Panc1 (cell line): ENCODE measurements around the gene CBX8. TPM values are rescaled to one million over a fixed set of nuclear protein-coding genes. Genes with fewer than 3 reads are reported as not detected.

Source experiments
- ATAC-seq: fragments of 200-7000 bp; cut with Tn5 transposase; 2 replicates; pipeline ENCODE4 v1.9.1; 2020; ENCODE audit warnings: mild to moderate bottlenecking, moderate library complexity
- BruUV-seq: library from RNA; stranded (reverse); fragments of 400-500 nt; replicated peaks from 2 replicates; lab custom pipeline; 2021; lab: Mats Ljungman, UMichigan
- CTCF ChIA-PET: fragments of 300-600 bp; sonication (Branson Sonifier 250); formaldehyde crosslinking; loops from one replicate; lab custom pipeline; 2022; ENCODE audit warnings: antibody characterized with exemption; lab: Charles Lee
- POLR2A ChIA-PET: fragments of 300-600 bp; sonication (Branson Sonifier 250); formaldehyde crosslinking; loops from one replicate; lab custom pipeline; 2022; ENCODE audit warnings: antibody characterized with exemption; lab: Charles Lee
- DNase-seq: peaks from one replicate; pipeline ENCODE4 v3.0.0-alpha.2; 2010; ENCODE audit warnings: low read depth, low spot score
- H3K27ac ChIP-seq: 2 replicates; pipeline ENCODE4 v1.5.1; 2011; ENCODE audit warnings: mild to moderate bottlenecking, low read length, inconsistent platforms
- H3K27me3 ChIP-seq: fragments of 200-500 bp; sonication (Bioruptor generic); 2 replicates; pipeline ENCODE4 v1.6.0; 2014; ENCODE audit warnings: low read length, inconsistent platforms; ENCODE audit not compliant: control insufficient read depth, insufficient read depth
- H3K36me3 ChIP-seq: fragments of 200-500 bp; sonication (Bioruptor generic); 2 replicates; pipeline ENCODE4 v1.5.1; 2014; ENCODE audit warnings: inconsistent platforms, mild to moderate bottlenecking, low read length, moderate library complexity; ENCODE audit not compliant: control insufficient read depth, insufficient read depth
- H3K4me1 ChIP-seq: 2 replicates; pipeline ENCODE4 v1.5.1; 2011; ENCODE audit warnings: inconsistent platforms, mild to moderate bottlenecking, low read length, moderate library complexity; ENCODE audit not compliant: control insufficient read depth, insufficient read depth
- H3K4me3 ChIP-seq, 2 experiments: 2 replicates each; pipeline ENCODE4 v1.5.1; 2011 to 2012; ENCODE audit warnings: low read depth in 2 of 2, low read length in 2 of 2, mild to moderate bottlenecking in 2 of 2, inconsistent platforms in 1 of 2, moderate library complexity in 1 of 2
- H3K9me3 ChIP-seq: fragments of 200-500 bp; sonication (Bioruptor generic); 2 replicates; pipeline ENCODE4 v1.5.1; 2014; ENCODE audit warnings: low read depth, mild to moderate bottlenecking, inconsistent platforms, low read length, moderate library complexity; ENCODE audit not compliant: control insufficient read depth, insufficient read depth
- CTCF ChIP-seq: fragments of 450-650 bp; IDR thresholded peaks from 2 replicates; pipeline ENCODE4 v1.5.1; 2017; ENCODE audit warnings: mild to moderate bottlenecking
- POLR2AphosphoS5 ChIP-seq: IDR thresholded peaks from 2 replicates; pipeline ENCODE4 v1.6.1; 2012; ENCODE audit warnings: mild to moderate bottlenecking, low read depth, low read length, moderate library complexity
- REST ChIP-seq, 2 experiments: IDR thresholded peaks; 2 replicates each; pipeline ENCODE4 v1.6.1; 2011 to 2012; ENCODE audit warnings: low read depth in 2 of 2, control low read depth in 1 of 2, low read length in 1 of 2, mild to moderate bottlenecking in 1 of 2, moderate library complexity in 1 of 2; ENCODE audit not compliant: insufficient read depth in 1 of 2
- SIN3A ChIP-seq: IDR thresholded peaks from 2 replicates; pipeline ENCODE4 v1.6.1; 2012; ENCODE audit warnings: low read depth, mild to moderate bottlenecking, low read length, moderate library complexity, borderline replicate concordance; ENCODE audit not compliant: insufficient read depth
- TCF7L2 ChIP-seq: IDR thresholded peaks from 2 replicates; pipeline ENCODE4 v1.6.1; 2011; ENCODE audit warnings: mild to moderate bottlenecking, low read depth, low read length, inconsistent platforms
- in situ Hi-C: cut with HindIII; loops from 2 replicates; pipeline ENCODE4 v1.10.0; 2016; ENCODE audit warnings: low sequenced_read_pairs, low pct_unique_long_range_greater_than_20kb
- intact Hi-C: fragments of 100-400 bp; cut with micrococcal nuclease; formaldehyde crosslinking; loops from one replicate; pipeline ENCODE4 v1.10.0; 2022; ENCODE audit not compliant: unreplicated experiment
- total RNA-seq: library from RNA; stranded (reverse); gene quantifications from one replicate; pipeline ENCODE4 v1.2.1, GENCODE V29; 2021; ENCODE audit not compliant: unreplicated experiment

The CBX8 gene
- total RNA-seq, 1 experiment from 2014 or later: 15.3 TPM

GRCh38 chr17:79809530-79810129, 12.8 kb upstream of the CBX8 start:
- no peaks in the 10 kb centered on the region for H3K9me3 ChIP-seq
- peaks cover 28% of the 10 kb centered on the region for H3K4me1 ChIP-seq
- in situ Hi-C loops: no loop called here
- ATAC-seq (no peak), DNase-seq (no peak)
- no TSS peak for BruUV-seq
- TF ChIP-seq SIN3A (no peak), CTCF (no peak), REST (IDR thresholded peaks at IDR 0.05; ENCODE audit: insufficient read depth in 1 of 2, low read depth in 2 of 2, low read length in 1 of 2) (no peak), TCF7L2 (no peak), POLR2AphosphoS5 (no peak)
- intact Hi-C loops: loop anchor here (1.0 to 5.0 kb wide), 2 partner anchors 26 to 183 kb away; no protein-coding TSS in a partner anchor
- ChIA-PET POLR2A (interaction anchor here (0.7 to 0.9 kb wide), 2 partner anchors 31 to 557 kb away, joined by 3 to 4 read pairs; no protein-coding TSS in a partner anchor), CTCF (interaction anchor here (0.6 kb wide), 1 partner anchor 59 kb away, joined by 3 read pairs; no protein-coding TSS in a partner anchor)
- no peak overlapping the region for H3K27ac ChIP-seq
- H3K36me3 ChIP-seq: no peaks in the 10 kb centered on the region
- H3K4me3 ChIP-seq: peak overlapping the region in 1 of 2 experiments; percentile 43; a peak in 3 of 4 replicates
- peaks cover 4% of the 10 kb centered on the region; the same call in 1 of the 2 replicates for H3K27me3 ChIP-seq

- no peaks in the 10 kb centered on the region for H3K36me3 ChIP-seq
- H3K27me3 ChIP-seq: peaks cover 4% of the 10 kb centered on the region; the same call in 1 of the 2 replicates
- CTCF ChIA-PET: interaction anchor here (0.6 to 1.4 kb wide), 10 partner anchors 10 to 200 kb away, joined by 3 to 12 read pairs (median 3); partner anchors contain the start of gene CBX8
- no peak overlapping the region for H3K27ac ChIP-seq
- peak; percentile 67 for ATAC-seq
- intact Hi-C loops (loop anchor here (5.0 kb wide), 1 partner anchor 183 kb away; no protein-coding TSS in a partner anchor), in situ Hi-C loops (no loop called here)
- no TSS peak for BruUV-seq
- no peaks in the 10 kb centered on the region for H3K9me3 ChIP-seq
- H3K4me1 ChIP-seq: peaks cover 28% of the 10 kb centered on the region
- no peak overlapping the region for H3K4me3 ChIP-seq
- DNase-seq: no peak
- no peak for TF ChIP-seq TCF7L2
- no peak for TF ChIP-seq POLR2AphosphoS5
- peak; percentile 83 for TF ChIP-seq CTCF
- no peak for TF ChIP-seq REST (IDR thresholded peaks at IDR 0.05; ENCODE audit: insufficient read depth in 1 of 2, low read depth in 2 of 2, low read length in 1 of 2)
- TF ChIP-seq SIN3A: no peak
- POLR2A ChIA-PET: interaction anchor here (1.1 to 1.8 kb wide), 2 partner anchors 12 to 26 kb away, joined by 3 to 8 read pairs; no protein-coding TSS in a partner anchor
Measured at GRCh38 chr17:79808763-79809529, 12.1 kb upstream of the CBX8 start.
